ENCODE measurements around the gene PPM1N. TPM values are rescaled to one million over a fixed set of nuclear protein-coding genes. Genes with fewer than 3 reads are reported as not detected.
A peak's percentile ranks its signal among the peaks of the same experiment; 100 is the strongest.

PPM1N gene
- total and polyA plus RNA-seq, 2 donors (not counting 1 experiment from before 2014, with no cell fraction given), result 2.3 to 2.8 TPM

GRCh38 chr19:45474606-45475521 is 23.4 kb upstream of the PPM1N start:
- H3K4me3 ChIP-seq (replicated peaks in 1 of 4; ENCODE audit: control extremely low read depth in 1 of 4, insufficient read depth in 1 of 4, low read depth in 3 of 4, low read length in 4 of 4), result peak overlapping the region in 1 of 4 experiments; percentile 8
- no peak for DNase-seq (ENCODE audit: low read depth in 2 of 2)
- H3K27me3 ChIP-seq (ENCODE audit: control insufficient read depth, insufficient read depth, low read length), result no peaks in the 10 kb centered on the region
- H3K36me3 ChIP-seq (ENCODE audit: control insufficient read depth, insufficient read depth, low read length), result no peaks in the 10 kb centered on the region
- no peak overlapping the region for H2AFZ ChIP-seq (ENCODE audit: low read length)
- peaks cover 52% of the 10 kb centered on the region for H3K79me2 ChIP-seq (ENCODE audit: control insufficient read depth, insufficient read depth, low read length)
- H3K27ac ChIP-seq (ENCODE audit: insufficient read depth, low read length), result peak overlapping the region; percentile 46
- no peak overlapping the region for H3K9ac ChIP-seq (ENCODE audit: insufficient read depth, low read length)
- no peaks in the 10 kb centered on the region for H4K20me1 ChIP-seq (ENCODE audit: control insufficient read depth, extremely low read depth, insufficient read depth, low read length)
- H3K9me3 ChIP-seq (ENCODE audit: control insufficient read depth, insufficient read depth, low read depth, low read length), result no peaks in the 10 kb centered on the region
- peaks cover 10% of the 10 kb centered on the region for H3K4me1 ChIP-seq (ENCODE audit: control insufficient read depth, extremely low read depth, insufficient read depth, low read length)
- no peak for TF ChIP-seq EZH2 (IDR thresholded peaks at IDR 0.05; ENCODE audit: low read length, missing control alignments)
- TF ChIP-seq, protein P1, sequence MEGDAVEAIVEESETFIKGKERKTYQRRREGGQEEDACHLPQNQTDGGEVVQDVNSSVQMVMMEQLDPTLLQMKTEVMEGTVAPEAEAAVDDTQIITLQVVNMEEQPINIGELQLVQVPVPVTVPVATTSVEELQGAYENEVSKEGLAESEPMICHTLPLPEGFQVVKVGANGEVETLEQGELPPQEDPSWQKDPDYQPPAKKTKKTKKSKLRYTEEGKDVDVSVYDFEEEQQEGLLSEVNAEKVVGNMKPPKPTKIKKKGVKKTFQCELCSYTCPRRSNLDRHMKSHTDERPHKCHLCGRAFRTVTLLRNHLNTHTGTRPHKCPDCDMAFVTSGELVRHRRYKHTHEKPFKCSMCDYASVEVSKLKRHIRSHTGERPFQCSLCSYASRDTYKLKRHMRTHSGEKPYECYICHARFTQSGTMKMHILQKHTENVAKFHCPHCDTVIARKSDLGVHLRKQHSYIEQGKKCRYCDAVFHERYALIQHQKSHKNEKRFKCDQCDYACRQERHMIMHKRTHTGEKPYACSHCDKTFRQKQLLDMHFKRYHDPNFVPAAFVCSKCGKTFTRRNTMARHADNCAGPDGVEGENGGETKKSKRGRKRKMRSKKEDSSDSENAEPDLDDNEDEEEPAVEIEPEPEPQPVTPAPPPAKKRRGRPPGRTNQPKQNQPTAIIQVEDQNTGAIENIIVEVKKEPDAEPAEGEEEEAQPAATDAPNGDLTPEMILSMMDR (conservative IDR thresholded peaks at IDR 0.05 in 1 of 2, IDR thresholded peaks at IDR 0.05 in 1 of 2; ENCODE audit: low read depth in 1 of 2, low read length in 2 of 2), result no peak
- peak overlapping the region; percentile 65 for H3K4me2 ChIP-seq (ENCODE audit: extremely low read depth, insufficient read depth, low read length)

DNA sequence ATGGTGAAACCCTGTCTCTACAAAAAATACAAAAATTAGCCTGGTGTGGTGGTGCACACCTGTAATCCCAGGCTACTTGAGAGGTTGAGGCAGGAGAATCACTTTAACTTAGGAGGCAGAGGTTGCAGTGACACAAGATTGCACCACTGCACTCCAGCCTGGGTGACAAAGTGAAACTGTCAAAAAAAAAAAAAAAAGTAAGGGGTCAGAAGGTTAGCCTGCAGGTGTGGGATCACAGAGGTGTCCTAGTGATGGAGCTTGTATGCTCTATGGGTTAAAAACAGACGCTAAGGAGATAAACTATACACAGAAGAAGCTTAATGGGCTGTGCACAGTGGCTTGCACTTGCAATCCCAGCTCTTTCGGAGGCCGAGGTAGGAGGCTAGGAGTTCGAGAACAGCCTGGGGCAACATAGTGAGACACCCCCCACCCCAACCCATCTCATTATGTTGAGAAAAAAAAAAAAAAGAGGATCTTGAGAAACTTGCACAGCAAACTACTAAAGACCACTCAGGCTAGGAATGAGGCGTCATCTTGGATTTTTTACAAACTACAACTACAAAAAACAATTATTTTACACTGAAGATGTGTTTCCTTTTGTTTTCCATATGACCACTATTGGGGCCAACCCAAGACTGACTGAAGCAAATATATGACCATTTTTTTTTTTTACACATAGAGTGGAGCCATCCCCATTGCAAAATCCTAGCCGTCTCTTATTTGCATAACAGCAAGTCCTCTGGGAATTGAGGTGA is 22.5 kb upstream of the PPM1N start:
- no peak for DNase-seq (ENCODE audit: low read depth in 2 of 2)

More for the DNA sequence above, 22.5 kb upstream of the PPM1N start:
- Histone ChIP-seq H3K27ac (ENCODE audit: insufficient read depth, low read length) (no peak overlapping the region), H3K9ac (ENCODE audit: insufficient read depth, low read length) (no peak overlapping the region), H3K9me3 (ENCODE audit: control insufficient read depth, insufficient read depth, low read depth, low read length) (no peaks in the 10 kb centered on the region), H3K79me2 (ENCODE audit: control insufficient read depth, insufficient read depth, low read length) (peaks cover 44% of the 10 kb centered on the region), H3K4me1 (ENCODE audit: control insufficient read depth, extremely low read depth, insufficient read depth, low read length) (peaks cover 10% of the 10 kb centered on the region), H3K36me3 (ENCODE audit: control insufficient read depth, insufficient read depth, low read length) (no peaks in the 10 kb centered on the region), H3K27me3 (ENCODE audit: control insufficient read depth, insufficient read depth, low read length) (no peaks in the 10 kb centered on the region), H3K4me3 (replicated peaks in 1 of 4; ENCODE audit: control extremely low read depth in 1 of 4, insufficient read depth in 1 of 4, low read depth in 3 of 4, low read length in 4 of 4) (no peak overlapping the region), H3K4me2 (ENCODE audit: extremely low read depth, insufficient read depth, low read length) (no peak overlapping the region), H2AFZ (ENCODE audit: low read length) (no peak overlapping the region), H4K20me1 (ENCODE audit: control insufficient read depth, extremely low read depth, insufficient read depth, low read length) (no peaks in the 10 kb centered on the region)
- TF ChIP-seq EZH2 (IDR thresholded peaks at IDR 0.05; ENCODE audit: low read length, missing control alignments), result no peak
- TF ChIP-seq, protein P1 (conservative IDR thresholded peaks at IDR 0.05 in 1 of 2, IDR thresholded peaks at IDR 0.05 in 1 of 2; ENCODE audit: low read depth in 1 of 2, low read length in 2 of 2), result no peak
